Hepatocyte (in vitro differentiated cells): Measurements from ENCODE around the gene C6orf47.

Source experiments
- EZH2phosphoT487 ChIP-seq: fragments of 200-600 bp; sonication (generic); IDR thresholded peaks from one replicate; pipeline ENCODE4 v1.6.1; 2018; ENCODE audit warnings: antibody characterized with exemption, mild to moderate bottlenecking, low read depth, moderate library complexity; ENCODE audit not compliant: unreplicated experiment, severe bottlenecking
- TF ChIP-seq, protein P1 (sequence below): fragments of 200-600 bp; sonication (generic); IDR thresholded peaks from 2 replicates; pipeline ENCODE4 v1.5.1; 2016; ENCODE audit warnings: antibody characterized with exemption, mild to moderate bottlenecking; ENCODE audit not compliant: poor library complexity

DNA sequence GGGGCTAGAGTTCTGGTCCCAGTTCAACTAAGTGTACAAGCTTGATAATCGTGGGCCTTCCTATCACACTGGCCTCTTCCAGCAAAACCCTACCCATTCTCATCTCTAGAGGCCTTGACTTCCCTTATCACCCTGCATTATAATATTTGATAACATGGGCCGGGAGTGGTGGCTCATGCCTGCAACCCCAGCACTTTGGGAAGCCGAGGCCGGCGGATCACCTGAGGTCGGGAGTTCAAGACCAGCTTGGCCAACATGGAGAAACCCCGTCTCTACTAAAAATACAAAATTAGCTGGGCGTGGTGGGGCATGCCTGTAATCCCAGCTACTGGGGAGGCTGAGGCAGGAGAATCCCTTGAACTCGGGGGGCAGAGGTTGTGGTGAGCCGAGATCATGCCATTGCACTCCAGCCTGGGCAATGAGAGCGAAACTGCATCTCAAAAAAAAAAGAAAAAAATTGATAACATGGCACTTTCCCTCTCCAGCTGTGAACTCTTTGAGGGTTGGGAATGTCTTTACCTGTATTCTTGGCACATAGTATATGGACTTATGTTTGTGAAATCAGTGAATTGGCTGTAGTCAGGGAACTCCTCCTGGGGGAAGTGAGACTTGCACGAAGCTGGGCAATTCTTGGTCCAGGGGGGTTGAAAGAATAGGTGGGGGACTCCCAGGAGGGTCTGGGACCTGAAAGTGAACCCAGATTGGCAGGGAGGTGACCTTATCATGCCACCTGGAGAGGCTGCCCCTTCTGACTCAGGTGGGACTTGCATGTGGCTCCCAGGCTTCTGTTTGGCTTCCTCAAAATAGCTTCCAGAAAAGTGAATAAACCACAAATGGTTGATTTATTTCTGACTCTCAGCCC is 915 bp upstream of the C6orf47 start:
- TF ChIP-seq EZH2phosphoT487 = no peak
- TF ChIP-seq, protein P1, sequence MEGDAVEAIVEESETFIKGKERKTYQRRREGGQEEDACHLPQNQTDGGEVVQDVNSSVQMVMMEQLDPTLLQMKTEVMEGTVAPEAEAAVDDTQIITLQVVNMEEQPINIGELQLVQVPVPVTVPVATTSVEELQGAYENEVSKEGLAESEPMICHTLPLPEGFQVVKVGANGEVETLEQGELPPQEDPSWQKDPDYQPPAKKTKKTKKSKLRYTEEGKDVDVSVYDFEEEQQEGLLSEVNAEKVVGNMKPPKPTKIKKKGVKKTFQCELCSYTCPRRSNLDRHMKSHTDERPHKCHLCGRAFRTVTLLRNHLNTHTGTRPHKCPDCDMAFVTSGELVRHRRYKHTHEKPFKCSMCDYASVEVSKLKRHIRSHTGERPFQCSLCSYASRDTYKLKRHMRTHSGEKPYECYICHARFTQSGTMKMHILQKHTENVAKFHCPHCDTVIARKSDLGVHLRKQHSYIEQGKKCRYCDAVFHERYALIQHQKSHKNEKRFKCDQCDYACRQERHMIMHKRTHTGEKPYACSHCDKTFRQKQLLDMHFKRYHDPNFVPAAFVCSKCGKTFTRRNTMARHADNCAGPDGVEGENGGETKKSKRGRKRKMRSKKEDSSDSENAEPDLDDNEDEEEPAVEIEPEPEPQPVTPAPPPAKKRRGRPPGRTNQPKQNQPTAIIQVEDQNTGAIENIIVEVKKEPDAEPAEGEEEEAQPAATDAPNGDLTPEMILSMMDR = no peak
